H1 (cell line): Measurements from ENCODE around the gene UBAC1. TPM values are rescaled to one million over a fixed set of nuclear protein-coding genes. Genes with fewer than 3 reads are reported as not detected.

Source experiments
- CTCF ChIA-PET: fragments of 300-600 bp; sonication (Branson Sonifier 250); formaldehyde crosslinking; loops from one replicate; lab custom pipeline; 2021; ENCODE audit not compliant: partially characterized antibody; lab: Charles Lee
- POLR2A ChIA-PET: fragments of 300-600 bp; sonication (Branson Sonifier 250); formaldehyde crosslinking; loops from one replicate; lab custom pipeline; 2021; ENCODE audit warnings: inconsistent platforms; ENCODE audit not compliant: partially characterized antibody; lab: Charles Lee
- DNase-seq, 2 experiments: peaks; one replicate each; pipeline versions ENCODE4 v3.0.0 to v3.0.0-alpha.2; 2010 to 2022; ENCODE audit warnings: low spot score in 2 of 2, low read depth in 1 of 2, mixed read lengths in 1 of 2
- FAIRE-seq: peaks from 2 replicates; lab custom pipeline; 2011; peaks lifted over from hg19 to GRCh38; lab: Jason Lieb, UNC
- H2AFZ ChIP-seq: 2 replicates; pipeline ENCODE4 v1.8.1; 2012; ENCODE audit warnings: low read length, inconsistent platforms
- H2AK5ac ChIP-seq: 2 replicates; pipeline ENCODE4 v1.6.1; 2013; ENCODE audit warnings: low read depth, low read length
- H2BK120ac ChIP-seq: replicated peaks from 2 replicates; pipeline ENCODE3; 2013; ENCODE audit warnings: low read depth, low read length, inconsistent platforms
- H2BK12ac ChIP-seq: 2 replicates; pipeline ENCODE4 v1.6.1; 2013; ENCODE audit warnings: low read depth, low read length
- H2BK15ac ChIP-seq: 2 replicates; pipeline ENCODE4 v1.6.1; 2013; ENCODE audit warnings: low read length
- H2BK20ac ChIP-seq: 2 replicates; pipeline ENCODE4 v1.6.1; 2013; ENCODE audit warnings: low read length
- H2BK5ac ChIP-seq: 2 replicates; pipeline ENCODE4 v1.6.1; 2013; ENCODE audit warnings: low read depth, low read length
- H3K14ac ChIP-seq: 2 replicates; pipeline ENCODE4 v1.6.1; 2013; ENCODE audit warnings: inconsistent platforms; ENCODE audit not compliant: insufficient read length
- H3K18ac ChIP-seq: 2 replicates; pipeline ENCODE4 v1.6.1; 2013; ENCODE audit warnings: low read length; ENCODE audit errors: extremely low read depth
- H3K23ac ChIP-seq: 2 replicates; pipeline ENCODE4 v1.6.1; 2013; ENCODE audit warnings: inconsistent platforms; ENCODE audit not compliant: insufficient read length
- H3K23me2 ChIP-seq: 2 replicates; pipeline ENCODE4 v1.6.1; 2013; ENCODE audit warnings: low read depth, low read length
- H3K27ac ChIP-seq: 2 replicates; pipeline ENCODE4 v1.6.1; 2011; ENCODE audit warnings: low read depth, low read length, inconsistent platforms
- H3K27me3 ChIP-seq, 4 experiments: replicated peaks in 1 of 4; 1 replicate in 1 of 4; 2 replicates in 3 of 4; pipeline versions ENCODE4 v1.6.1 to v1.8.1; 2011 to 2013; ENCODE audit warnings: low read length in 3 of 4, mild to moderate bottlenecking in 3 of 4, inconsistent platforms in 2 of 4, mixed read lengths in 2 of 4, moderate library complexity in 1 of 4; ENCODE audit not compliant: control insufficient read depth in 3 of 4, insufficient read depth in 3 of 4; ENCODE audit errors: extremely low read depth in 1 of 4
- H3K36me3 ChIP-seq, 4 experiments: 2 replicates each; pipeline versions ENCODE4 v1.6.1 to v1.8.1; 2011 to 2013; ENCODE audit warnings: mild to moderate bottlenecking in 4 of 4, low read length in 3 of 4, moderate library complexity in 2 of 4, control low read depth in 1 of 4, inconsistent platforms in 1 of 4; ENCODE audit not compliant: insufficient read depth in 4 of 4, control insufficient read depth in 2 of 4
- H3K4ac ChIP-seq: replicated peaks from 2 replicates; pipeline ENCODE3; 2013; ENCODE audit warnings: low read length, low read depth, mixed read lengths, inconsistent platforms; ENCODE audit not compliant: insufficient read length
- H3K4me1 ChIP-seq, 4 experiments: replicated peaks in 1 of 4; 1 replicate in 1 of 4; 2 replicates in 3 of 4; pipeline versions ENCODE4 v1.6.1 to v1.8.1; 2011 to 2013; ENCODE audit warnings: low read length in 3 of 4, inconsistent platforms in 2 of 4, mixed read lengths in 1 of 4; ENCODE audit not compliant: insufficient read depth in 4 of 4, control insufficient read depth in 3 of 4
- H3K4me2 ChIP-seq, 2 experiments: 2 replicates each; pipeline versions ENCODE4 v1.6.1 to v1.8.1; 2011 to 2013; ENCODE audit warnings: low read depth in 2 of 2, low read length in 2 of 2, control low read depth in 1 of 2, inconsistent platforms in 1 of 2, mild to moderate bottlenecking in 1 of 2; ENCODE audit not compliant: insufficient read depth in 1 of 2
- H3K4me3 ChIP-seq, 4 experiments: fragments of 200-600, 300-600 bp in 1 of 4; sonication (generic), shearing (Covaris generic), sonication (Bioruptor Twin) in 1 of 4; 2 replicates each; pipeline versions ENCODE4 v1.5.1 to v1.8.1; 2011 to 2016; ENCODE audit warnings: low read length in 4 of 4, low read depth in 3 of 4, control low read depth in 2 of 4, inconsistent platforms in 2 of 4, mild to moderate bottlenecking in 2 of 4, mixed read lengths in 1 of 4, moderate library complexity in 1 of 4; ENCODE audit not compliant: insufficient read depth in 2 of 4; ENCODE audit errors: extremely low read depth in 1 of 4
- H3K56ac ChIP-seq: replicated peaks from 2 replicates; pipeline ENCODE3; 2013; ENCODE audit warnings: low read depth, mild to moderate bottlenecking, mixed read lengths, low read length, inconsistent platforms; ENCODE audit not compliant: insufficient read length
- H3K79me1 ChIP-seq: 2 replicates; pipeline ENCODE4 v1.6.1; 2013; ENCODE audit warnings: low read depth, low read length, control low read depth
- H3K79me2 ChIP-seq, 2 experiments: 2 replicates each; pipeline versions ENCODE4 v1.6.1 to v1.8.1; 2012 to 2013; ENCODE audit warnings: low read length in 2 of 2, mild to moderate bottlenecking in 2 of 2, inconsistent platforms in 1 of 2; ENCODE audit not compliant: insufficient read depth in 2 of 2, control insufficient read depth in 1 of 2
- H3K9ac ChIP-seq, 4 experiments: replicated peaks in 1 of 4; 1 replicate in 1 of 4; 2 replicates in 3 of 4; pipeline versions ENCODE4 v1.6.1 to v1.8.1; 2011 to 2013; ENCODE audit warnings: low read depth in 3 of 4, low read length in 3 of 4, control low read depth in 2 of 4, mild to moderate bottlenecking in 2 of 4, moderate library complexity in 2 of 4, inconsistent platforms in 1 of 4; ENCODE audit errors: extremely low read depth in 1 of 4
- H3K9me3 ChIP-seq, 2 experiments: 2 replicates each; pipeline versions ENCODE4 v1.6.1 to v1.8.1; 2012 to 2013; ENCODE audit warnings: mild to moderate bottlenecking in 2 of 2, moderate library complexity in 2 of 2, control low read depth in 1 of 2, inconsistent platforms in 1 of 2, low read depth in 1 of 2, low read length in 1 of 2, mixed read lengths in 1 of 2; ENCODE audit not compliant: insufficient read depth in 2 of 2
- H4K20me1 ChIP-seq, 2 experiments: replicated peaks in 1 of 2; 2 replicates each; pipeline versions ENCODE3 to v1.8.1; 2011 to 2013; ENCODE audit warnings: inconsistent platforms in 2 of 2, low read length in 2 of 2, mild to moderate bottlenecking in 1 of 2; ENCODE audit not compliant: insufficient read depth in 2 of 2, control insufficient read depth in 1 of 2
- H4K5ac ChIP-seq: 2 replicates; pipeline ENCODE4 v1.6.1; 2013; ENCODE audit warnings: low read length, low read depth, mixed read lengths, inconsistent platforms; ENCODE audit not compliant: insufficient read length
- H4K8ac ChIP-seq: 2 replicates; pipeline ENCODE4 v1.8.0; 2013; ENCODE audit warnings: mild to moderate bottlenecking, moderate library complexity, low read length, inconsistent platforms; ENCODE audit not compliant: insufficient read depth; ENCODE audit errors: extremely low read depth
- H4K91ac ChIP-seq: replicated peaks from 2 replicates; pipeline ENCODE3; 2013; ENCODE audit warnings: low read length, mixed read lengths, inconsistent platforms; ENCODE audit not compliant: insufficient read length
- BACH1 ChIP-seq: IDR thresholded peaks from 2 replicates; pipeline ENCODE4 v1.6.1; 2012; ENCODE audit warnings: low read length, improper control_type of control experiment
- CEBPB ChIP-seq: IDR thresholded peaks from 2 replicates; pipeline ENCODE4 v1.6.1; 2012; ENCODE audit warnings: low read depth, low read length
- CTCF ChIP-seq, 3 experiments: IDR thresholded peaks; 1 replicate in 2 of 3; 2 replicates in 1 of 3; pipeline versions ENCODE4 v1.5.1 to v1.6.1; 2011; ENCODE audit warnings: low read length in 3 of 3, mild to moderate bottlenecking in 3 of 3, inconsistent platforms in 2 of 3, low read depth in 1 of 3, moderate library complexity in 1 of 3; ENCODE audit not compliant: insufficient read depth in 1 of 3; ENCODE audit errors: control extremely low read depth in 1 of 3
- EP300 ChIP-seq, 2 experiments: IDR thresholded peaks; 1 replicate in 1 of 2; 2 replicates in 1 of 2; pipeline ENCODE4 v1.6.1; 2011 to 2012; ENCODE audit warnings: low read depth in 2 of 2, low read length in 2 of 2, mild to moderate bottlenecking in 2 of 2, borderline replicate concordance in 1 of 2, inconsistent platforms in 1 of 2, moderate library complexity in 1 of 2
- MAX ChIP-seq: IDR thresholded peaks from 2 replicates; pipeline ENCODE4 v1.6.1; 2012; ENCODE audit warnings: inconsistent platforms
- PHF8 ChIP-seq: fragments of 200-600 bp; sonication (generic); conservative IDR thresholded peaks from 2 replicates; pipeline ENCODE4 v1.7.1; 2012; ENCODE audit warnings: low read depth, mild to moderate bottlenecking, inconsistent platforms, low read length, moderate library complexity
- POLR2AphosphoS5 ChIP-seq: IDR thresholded peaks from 2 replicates; pipeline ENCODE4 v1.6.1; 2011; ENCODE audit warnings: low read depth, low read length
- TEAD4 ChIP-seq: IDR thresholded peaks from 2 replicates; pipeline ENCODE4 v1.6.1; 2012; ENCODE audit warnings: low read depth, low read length, inconsistent platforms, mixed read lengths
- ZNF274 ChIP-seq: IDR thresholded peaks from 2 replicates; pipeline ENCODE4 v1.7.0; 2012; ENCODE audit warnings: low read length, borderline replicate concordance; ENCODE audit errors: extremely low read depth
- WGBS, 2 experiments: shearing (Covaris generic) in 1 of 2; methylation state at CpG; one replicate each; pipeline versions ENCODE4 v1.1.6 to v1.1.7; 2013 to 2015; ENCODE audit warnings: low lambda C conversion rate in 2 of 2, mixed read lengths in 2 of 2, inconsistent platforms in 1 of 2, low coverage in 1 of 2, missing lambda C conversion rate in 1 of 2; ENCODE audit not compliant: insufficient replicate concordance in 2 of 2, insufficient coverage in 1 of 2, insufficient read length in 1 of 2; ENCODE audit errors: extremely low coverage in 1 of 2, missing lambda C conversion rate in 1 of 2; 5-methylcytosine and 5-hydroxymethylcytosine counted together
- polyA plus RNA-seq, 7 experiments: library from polyadenylated mRNA; depleted of rRNA in 3 of 7; stranded (reverse) in 5 of 7; unstranded in 2 of 7; fragments of >200 nt in 5 of 7; fragments of 200-250 nt in 2 of 7; gene quantifications; 1 replicate in 5 of 7; 2 replicates in 1 of 7; 4 replicates in 1 of 7; pipeline versions ENCODE4 v1.2.1 to v1.2.3, GENCODE V29; 2011 to 2013; ENCODE audit warnings: missing spikeins in 2 of 7, mixed read lengths in 2 of 7
- total RNA-seq: library from RNA; stranded (reverse); fragmentation: NEBNext Ultra II Directional; extraction: Animal tissue kit (Norgen Biotek cat#: 25700); gene quantifications from 2 replicates; pipeline ENCODE4 v1.2.1, GENCODE V29; 2021

UBAC1 gene
- total and polyA plus RNA-seq, 2 of the 8 experiments (the other 6 are each of a cell fraction or from before 2014, with no cell fraction given) = 59.3 to 85.2 TPM

DNA sequence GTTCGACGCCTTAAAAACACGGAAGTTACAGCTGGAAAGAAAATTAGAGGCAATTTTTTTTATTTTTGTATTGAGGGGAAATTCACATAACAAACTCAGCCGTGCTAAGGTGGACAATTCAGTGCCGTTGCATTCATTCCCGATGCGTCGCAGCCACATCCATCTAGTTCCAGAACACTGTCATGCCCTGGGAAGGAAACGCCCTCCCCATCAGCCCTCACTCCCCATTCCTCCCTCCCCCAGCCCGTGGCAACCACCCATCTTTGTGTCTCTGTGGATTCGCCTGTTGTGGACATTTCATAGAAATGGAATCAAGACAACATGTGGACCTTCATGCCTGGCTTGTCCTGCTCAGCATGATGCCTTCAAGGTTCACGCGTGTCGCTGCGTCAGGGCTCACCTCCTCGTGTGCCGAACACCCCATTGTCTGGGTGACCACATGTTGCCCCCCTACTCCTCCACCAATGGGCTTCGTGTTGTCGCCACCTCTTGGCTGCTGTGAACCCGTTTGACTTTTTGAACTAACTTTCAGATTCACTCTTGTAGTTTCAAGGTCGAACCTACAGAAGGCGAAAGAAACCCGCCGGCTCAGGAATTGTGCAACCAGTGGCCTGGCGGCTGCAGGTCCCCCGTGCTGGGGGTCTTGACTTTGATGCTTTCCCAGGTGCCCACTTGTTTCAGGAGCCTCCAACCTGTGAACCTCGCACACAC is 36.4 kb downstream of the UBAC1 start:
- no peaks in the 10 kb centered on the region for H3K36me3 ChIP-seq
- peaks cover 0 to 6% of the 10 kb centered on the region in 2 experiments; a peak in 1 of 4 replicates for H3K9me3 ChIP-seq
- no peak overlapping the region for H4K91ac ChIP-seq
- H3K18ac ChIP-seq = no peak overlapping the region
- H3K9ac ChIP-seq = no peak overlapping the region
- no peaks in the 10 kb centered on the region for H3K79me2 ChIP-seq
- no peak overlapping the region for H3K4me2 ChIP-seq
- CTCF ChIA-PET = interaction anchor here (0.6 to 1.6 kb wide), 10 partner anchors 10 to 321 kb away, joined by 3 to 7 read pairs (median 4); no protein-coding TSS in a partner anchor
- no peak overlapping the region for H2BK5ac ChIP-seq
- H4K5ac ChIP-seq = no peak overlapping the region
- peak overlapping the region; percentile 3; the same call in 1 of the 2 replicates for H4K8ac ChIP-seq
- no peaks in the 10 kb centered on the region; a peak in 1 of 7 replicates for H3K4me1 ChIP-seq
- WGBS, 2 experiments = 94% methylated on average over 25 of the region's 27 CpGs; no CpG with 5 or more reads in 1 of the 2 experiments
- H2BK20ac ChIP-seq = no peak overlapping the region
- H2BK120ac ChIP-seq = no peak overlapping the region
- H3K27ac ChIP-seq = no peak overlapping the region
- peaks cover 4% of the 10 kb centered on the region; the same call in 1 of the 2 replicates for H3K79me1 ChIP-seq
- H3K56ac ChIP-seq = no peak overlapping the region
- H3K14ac ChIP-seq = no peak overlapping the region
- no peak overlapping the region for H3K23ac ChIP-seq
- H3K4me3 ChIP-seq = no peak overlapping the region
- peaks cover 0 to 15% of the 10 kb centered on the region in 2 experiments for H4K20me1 ChIP-seq
- peak; percentile 65 for FAIRE-seq
- peak overlapping the region; percentile 69 for H3K4ac ChIP-seq
- H3K27me3 ChIP-seq = no peaks in the 10 kb centered on the region
- H2AK5ac ChIP-seq = peak overlapping the region; percentile 94; the same call in 1 of the 2 replicates
- H2BK12ac ChIP-seq = peak overlapping the region; percentile 11; the same call in 1 of the 2 replicates
- POLR2A ChIA-PET = interaction anchor here (1.6 kb wide), 1 partner anchor 18 kb away, joined by 4 read pairs; no protein-coding TSS in a partner anchor
- no peak overlapping the region for H2BK15ac ChIP-seq
- H2AFZ ChIP-seq = no peak overlapping the region
- peak in 1 of 2 experiments; percentile 33 for DNase-seq
- H3K23me2 ChIP-seq = no peaks in the 10 kb centered on the region
- TF ChIP-seq EP300 (IDR thresholded peaks at IDR 0.05; ENCODE audit: borderline replicate concordance in 1 of 2, low read depth in 2 of 2, low read length in 2 of 2) (no peak), TEAD4 (no peak), BACH1 (no peak), MAX (peak; percentile 70), CTCF (IDR thresholded peaks at IDR 0.05; ENCODE audit: control extremely low read depth in 1 of 3, insufficient read depth in 1 of 3, low read depth in 1 of 3, low read length in 3 of 3) (peak in 2 of 3 experiments; percentile 56 to 58; a peak in 3 of 4 replicates), POLR2AphosphoS5 (no peak), PHF8 (no peak), ZNF274 (no peak), CEBPB (peak; percentile 95)
